Activated B cell treated with CpG ODN at 0.5 μM for 24 hours (primary cell): ENCODE measurements around the gene CLASP1. TPM values are rescaled to one million over a fixed set of nuclear protein-coding genes. Genes with fewer than 3 reads are reported as not detected.
"Not testable (repeated sequence)": the region's sequence is repeated elsewhere in the genome, so short reads cannot be mapped to it uniquely, and the experiment has no call there.

Experiments
- ATAC-seq: fragments of 200-7000 bp; cut with Tn5 transposase; one replicate; pipeline ENCODE4 v1.10.0; 2021; ENCODE audit warnings: low read depth, mild to moderate bottlenecking, moderate library complexity
- CTCF ChIA-PET: fragments of 350-600 bp; sonication (Branson Sonifier 250); formaldehyde crosslinking; loops from one replicate; lab custom pipeline; 2021; ENCODE audit warnings: antibody characterized with exemption; lab: Charles Lee
- POLR2A ChIA-PET: fragments of 350-600 bp; sonication (Branson Sonifier 250); formaldehyde crosslinking; loops from one replicate; lab custom pipeline; 2021; ENCODE audit warnings: antibody characterized with exemption; lab: Charles Lee
- DNase-seq: peaks from one replicate; pipeline ENCODE4 v3.0.0; 2022
- H3K27ac Mint-ChIP-seq: one replicate; pipeline ENCODE4 v1.8.0; 2020; ENCODE audit warnings: mixed read lengths
- H3K27me3 Mint-ChIP-seq: one replicate; pipeline ENCODE4 v1.8.0; 2021; ENCODE audit warnings: mixed read lengths
- H3K36me3 Mint-ChIP-seq: one replicate; pipeline ENCODE4 v1.8.0; 2021; ENCODE audit warnings: low read depth, mixed read lengths
- H3K4me1 Mint-ChIP-seq: one replicate; pipeline ENCODE4 v1.8.0; 2021; ENCODE audit warnings: mixed read lengths
- H3K4me3 Mint-ChIP-seq: one replicate; pipeline ENCODE4 v1.8.0; 2020; ENCODE audit warnings: mild to moderate bottlenecking, mixed read lengths
- H3K9me3 Mint-ChIP-seq: one replicate; pipeline ENCODE4 v1.8.0; 2020; ENCODE audit warnings: mixed read lengths
- intact Hi-C: fragments of 100-400 bp; cut with micrococcal nuclease; formaldehyde crosslinking; loops from one replicate; pipeline ENCODE4 v1.15.1; 2024
- total RNA-seq: library from RNA; stranded (reverse); gene quantifications from 2 replicates; pipeline ENCODE4 v1.2.3, GENCODE V29; 2022
- TF ChIP-seq, protein P1 (sequence below): fragments of 200-600 bp; IDR thresholded peaks from one replicate; pipeline ENCODE4 v1.8.0; 2022; ENCODE audit warnings: antibody characterized with exemption, mild to moderate bottlenecking

The CLASP1 gene
- total RNA-seq, 1 donor from 2014 or later, result 65.0 TPM

DNA sequence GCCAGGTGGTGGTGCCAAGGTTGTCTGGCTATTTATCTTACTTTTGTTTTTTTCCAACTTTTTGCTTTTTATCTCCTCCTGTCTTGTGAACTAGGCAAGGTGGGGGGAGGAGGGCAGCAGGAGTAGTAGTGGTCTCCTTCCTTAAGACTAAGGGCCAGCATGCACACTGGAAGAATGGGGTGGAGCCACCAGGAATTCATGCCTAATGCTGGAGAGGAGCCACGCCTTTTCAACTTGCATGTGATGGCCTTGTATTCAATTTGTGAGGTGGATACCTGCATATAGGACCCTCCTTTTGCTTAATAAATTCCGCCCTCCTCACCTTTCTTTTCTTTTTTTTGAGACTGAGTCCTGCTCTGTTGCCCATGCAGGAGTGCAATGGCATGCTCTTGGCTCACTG lies 37.6 kb upstream of the CLASP1 start:
- POLR2A ChIA-PET, result no interaction called here
- ATAC-seq, result no peak
- CTCF ChIA-PET, result interaction anchor here (1.0 kb wide), 1 partner anchor 16 kb away, joined by 3 read pairs; no protein-coding TSS in a partner anchor
- Mint-ChIP-seq H3K4me1 (peaks cover 2% of the 10 kb centered on the region), H3K4me3 (no peak overlapping the region), H3K27ac (no peak overlapping the region), H3K9me3 (peaks cover 11% of the 10 kb centered on the region), H3K36me3 (peaks cover under 1% of the 10 kb centered on the region), H3K27me3 (no peaks in the 10 kb centered on the region)
- no peak for DNase-seq
- TF ChIP-seq, protein P1, sequence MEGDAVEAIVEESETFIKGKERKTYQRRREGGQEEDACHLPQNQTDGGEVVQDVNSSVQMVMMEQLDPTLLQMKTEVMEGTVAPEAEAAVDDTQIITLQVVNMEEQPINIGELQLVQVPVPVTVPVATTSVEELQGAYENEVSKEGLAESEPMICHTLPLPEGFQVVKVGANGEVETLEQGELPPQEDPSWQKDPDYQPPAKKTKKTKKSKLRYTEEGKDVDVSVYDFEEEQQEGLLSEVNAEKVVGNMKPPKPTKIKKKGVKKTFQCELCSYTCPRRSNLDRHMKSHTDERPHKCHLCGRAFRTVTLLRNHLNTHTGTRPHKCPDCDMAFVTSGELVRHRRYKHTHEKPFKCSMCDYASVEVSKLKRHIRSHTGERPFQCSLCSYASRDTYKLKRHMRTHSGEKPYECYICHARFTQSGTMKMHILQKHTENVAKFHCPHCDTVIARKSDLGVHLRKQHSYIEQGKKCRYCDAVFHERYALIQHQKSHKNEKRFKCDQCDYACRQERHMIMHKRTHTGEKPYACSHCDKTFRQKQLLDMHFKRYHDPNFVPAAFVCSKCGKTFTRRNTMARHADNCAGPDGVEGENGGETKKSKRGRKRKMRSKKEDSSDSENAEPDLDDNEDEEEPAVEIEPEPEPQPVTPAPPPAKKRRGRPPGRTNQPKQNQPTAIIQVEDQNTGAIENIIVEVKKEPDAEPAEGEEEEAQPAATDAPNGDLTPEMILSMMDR, result no peak
- intact Hi-C loops, result no loop called here

DNA sequence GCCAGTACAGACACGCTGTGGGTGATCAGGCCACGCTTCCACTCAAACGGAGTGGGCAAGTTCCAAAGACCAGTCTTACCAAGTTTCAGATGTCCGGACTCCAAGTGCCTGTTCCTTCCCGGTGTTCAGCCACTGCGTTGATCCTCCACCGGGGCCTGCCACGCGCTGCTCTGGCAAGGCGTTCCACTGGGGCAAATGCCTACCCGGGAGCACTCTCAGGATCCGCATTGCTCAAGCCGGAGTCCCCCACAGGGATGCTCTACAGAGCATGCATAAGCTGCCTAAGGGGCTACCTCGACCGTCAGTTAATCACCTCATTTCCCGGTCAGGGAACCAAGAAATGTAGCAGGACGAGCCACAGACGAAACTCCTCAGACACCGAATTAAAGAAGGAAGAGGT lies 37.0 kb upstream of the CLASP1 start:
- CTCF ChIA-PET, result no interaction called here
- intact Hi-C loops, result no loop called here
- DNase-seq, result no peak

DNA sequence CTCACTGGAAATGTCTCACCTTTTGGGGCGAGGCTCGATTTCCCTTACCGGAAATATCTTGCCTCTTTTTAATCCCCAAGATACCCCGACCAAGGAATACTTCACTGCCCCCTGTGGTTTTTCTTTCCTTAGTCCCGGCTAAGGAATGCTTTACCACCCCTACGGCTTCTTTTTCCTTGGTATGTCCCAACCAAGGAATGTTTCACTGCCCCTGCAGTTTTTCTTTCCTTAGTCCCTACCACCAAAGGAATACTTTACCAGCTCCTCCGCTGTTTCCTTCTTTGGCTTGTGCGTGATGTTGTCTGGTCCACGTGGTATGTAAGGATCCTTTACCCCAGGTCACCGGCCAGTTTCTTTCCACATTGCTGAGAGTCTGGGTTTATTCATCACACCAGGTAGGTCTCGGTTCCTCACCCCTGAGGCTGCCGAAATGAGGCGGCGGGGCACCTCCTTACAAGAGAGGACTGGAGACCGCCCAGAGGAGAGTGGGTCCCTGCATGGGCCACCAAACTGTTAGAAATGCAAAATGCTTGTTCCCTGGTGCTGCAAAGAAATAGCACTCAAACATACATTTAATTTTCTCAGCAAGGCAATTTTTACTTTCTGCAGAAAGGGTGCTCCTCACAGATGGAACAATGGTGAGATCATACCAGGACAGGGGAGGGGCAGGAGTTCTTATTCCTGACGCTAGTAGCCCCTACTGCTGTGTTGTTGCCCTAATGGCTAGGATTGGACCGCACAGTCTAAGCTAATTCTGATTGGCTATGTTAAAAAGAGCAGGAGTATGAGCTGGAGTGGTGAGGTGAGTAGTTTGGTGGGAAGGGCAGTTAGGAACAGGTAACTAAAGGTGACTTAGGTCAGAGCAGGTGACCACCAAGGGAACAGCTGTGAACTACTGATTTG lies 33.4 kb upstream of the CLASP1 start:
- TF ChIP-seq, protein P1, result no peak
- H3K27me3 Mint-ChIP-seq, result no peaks in the 10 kb centered on the region
- no peak overlapping the region for H3K4me3 Mint-ChIP-seq
- intact Hi-C loops, result no loop called here
- peaks cover 1% of the 10 kb centered on the region for H3K36me3 Mint-ChIP-seq
- CTCF ChIA-PET, result no interaction called here
- H3K4me1 Mint-ChIP-seq, result peaks cover 2% of the 10 kb centered on the region
- no peak overlapping the region for H3K27ac Mint-ChIP-seq
- POLR2A ChIA-PET, result interaction anchor here (0.6 kb wide), 1 partner anchor 54 kb away, joined by 6 read pairs; the partner anchor contains the start of gene NIFK
- peaks cover 19% of the 10 kb centered on the region for H3K9me3 Mint-ChIP-seq
- no peak for DNase-seq
- no peak for ATAC-seq

More for the DNA sequence above, 37.0 kb upstream of the CLASP1 start:
- no peaks in the 10 kb centered on the region for H3K27me3 Mint-ChIP-seq
- peaks cover 2% of the 10 kb centered on the region for H3K4me1 Mint-ChIP-seq
- H3K9me3 Mint-ChIP-seq, result peaks cover 14% of the 10 kb centered on the region
- H3K4me3 Mint-ChIP-seq, result no peak overlapping the region
- ATAC-seq, result no peak
- no peak overlapping the region for H3K27ac Mint-ChIP-seq
- TF ChIP-seq, protein P1, result no peak
- POLR2A ChIA-PET, result no interaction called here
- H3K36me3 Mint-ChIP-seq, result peaks cover 1% of the 10 kb centered on the region

DNA sequence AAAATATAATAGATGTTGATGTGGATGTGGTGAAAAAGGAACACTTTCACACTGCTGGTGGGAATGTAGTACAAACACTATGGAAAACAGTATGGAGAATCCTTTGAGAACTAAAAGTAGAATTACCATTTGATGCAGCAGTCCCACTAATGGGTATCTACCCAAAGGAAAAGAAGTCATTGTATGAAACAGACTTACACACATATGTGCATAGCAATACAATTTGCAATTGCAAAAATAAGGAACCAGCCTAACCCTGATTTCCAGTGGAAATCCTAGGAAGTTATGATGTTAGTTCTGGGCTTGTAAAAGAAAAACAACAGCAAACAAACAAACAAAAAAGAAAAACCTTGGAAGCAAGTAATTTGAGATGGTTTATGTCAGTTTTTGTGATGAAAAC lies 28.6 kb upstream of the CLASP1 start:
- Mint-ChIP-seq H3K4me3 (no peak overlapping the region), H3K9me3 (peaks cover 22% of the 10 kb centered on the region), H3K27ac (no peak overlapping the region), H3K36me3 (peaks cover 1% of the 10 kb centered on the region), H3K4me1 (no peaks in the 10 kb centered on the region), H3K27me3 (no peaks in the 10 kb centered on the region)
- no peak for ATAC-seq
- TF ChIP-seq, protein P1, result no peak
- no peak for DNase-seq
- CTCF ChIA-PET, result no interaction called here
- POLR2A ChIA-PET, result no interaction called here
- intact Hi-C loops, result no loop called here

DNA sequence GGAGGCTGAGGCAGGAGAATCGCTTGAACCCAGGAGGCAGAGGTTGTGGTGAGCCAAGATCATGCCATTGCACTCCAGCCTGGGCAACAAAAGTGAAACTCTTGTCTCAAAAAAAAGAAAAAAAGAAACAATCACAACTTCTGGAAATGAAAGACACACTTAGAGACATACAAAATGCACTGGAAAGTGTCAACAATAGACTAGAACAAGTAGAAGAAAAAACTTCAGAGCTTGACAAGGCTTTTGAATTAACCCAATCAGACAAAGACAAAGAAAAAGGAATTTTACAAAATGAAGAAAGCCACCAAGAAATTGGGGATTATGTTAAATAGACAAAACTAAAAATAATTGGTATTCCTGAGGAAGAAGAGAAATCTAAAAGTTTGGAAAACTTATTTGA lies 22.4 kb upstream of the CLASP1 start:
- H3K27ac Mint-ChIP-seq, intact Hi-C loops, H3K27me3 Mint-ChIP-seq, ATAC-seq, H3K36me3 Mint-ChIP-seq, POLR2A ChIA-PET, H3K4me3 Mint-ChIP-seq, CTCF ChIA-PET, H3K4me1 Mint-ChIP-seq, DNase-seq: not testable (repeated sequence)
- peaks cover 17% of the 10 kb centered on the region for H3K9me3 Mint-ChIP-seq
